GM23338 (cell line): Measurements from ENCODE around the gene CLSTN2.

Experiments
- CREB1 ChIP-seq: fragments of 250-450 bp; sonication (Bioruptor Pico); IDR thresholded peaks from 2 replicates; pipeline ENCODE4 v1.5.0; 2020; ENCODE audit warnings: low read depth, mild to moderate bottlenecking, moderate library complexity
- EZH2phosphoT487 ChIP-seq: fragments of 200-600 bp; sonication (generic); IDR thresholded peaks from one replicate; pipeline ENCODE4 v1.8.1; 2018; ENCODE audit warnings: antibody characterized with exemption; ENCODE audit not compliant: unreplicated experiment
- JUNB ChIP-seq: IDR thresholded peaks from one replicate; pipeline ENCODE4 v1.6.1; 2016; ENCODE audit warnings: antibody characterized with exemption; ENCODE audit not compliant: unreplicated experiment
- POLR2AphosphoS5 ChIP-seq: IDR thresholded peaks from 2 replicates; pipeline ENCODE4 v1.6.1; 2016; ENCODE audit warnings: antibody characterized with exemption, low read depth
- REST ChIP-seq: IDR thresholded peaks from one replicate; pipeline ENCODE4 v1.6.1; 2018; ENCODE audit warnings: antibody characterized with exemption; ENCODE audit not compliant: unreplicated experiment
- STAT1 ChIP-seq: IDR thresholded peaks from one replicate; pipeline ENCODE4 v1.6.1; 2016; ENCODE audit warnings: antibody characterized with exemption; ENCODE audit not compliant: unreplicated experiment
- ZNF114 ChIP-seq: fragments of 250-450 bp; sonication (Bioruptor Pico); IDR thresholded peaks from 2 replicates; pipeline ENCODE4 v1.5.0; 2020; ENCODE audit warnings: mild to moderate bottlenecking, moderate library complexity
- TF ChIP-seq, protein P1 (sequence below), 2 experiments: fragments of 200-600 bp in 1 of 2; sonication (generic) in 1 of 2; conservative IDR thresholded peaks; 2 replicates each; pipeline versions ENCODE4 v1.5.1 to v1.6.1; 2016 to 2017; ENCODE audit warnings: antibody characterized with exemption in 2 of 2, low read depth in 2 of 2, mild to moderate bottlenecking in 2 of 2, moderate library complexity in 1 of 2
- TF ChIP-seq, protein P2 (sequence below): IDR thresholded peaks from 2 replicates; pipeline ENCODE4 v1.6.1; 2016; ENCODE audit warnings: antibody characterized with exemption

DNA sequence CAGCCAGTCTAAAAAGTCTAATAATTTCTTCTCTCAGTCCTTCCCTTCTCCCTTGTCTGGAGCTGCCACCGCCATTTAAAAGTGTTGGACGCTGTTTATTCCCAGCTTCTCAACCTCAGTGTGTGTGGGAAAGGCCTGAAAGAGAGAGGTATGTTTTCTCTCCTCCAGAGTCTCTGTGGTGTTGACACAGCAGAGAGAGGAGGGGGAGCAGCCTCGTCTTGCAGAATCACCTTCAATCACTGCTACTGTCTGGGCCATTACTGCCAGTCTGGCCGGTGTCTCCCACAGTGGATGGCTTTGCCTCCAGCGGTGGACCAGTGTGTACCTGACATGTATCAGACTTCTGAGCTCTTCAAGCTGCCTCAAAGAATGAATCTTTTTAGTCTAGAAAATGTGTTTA is 641.5 kb downstream of the CLSTN2 start:
- TF ChIP-seq, protein P1, sequence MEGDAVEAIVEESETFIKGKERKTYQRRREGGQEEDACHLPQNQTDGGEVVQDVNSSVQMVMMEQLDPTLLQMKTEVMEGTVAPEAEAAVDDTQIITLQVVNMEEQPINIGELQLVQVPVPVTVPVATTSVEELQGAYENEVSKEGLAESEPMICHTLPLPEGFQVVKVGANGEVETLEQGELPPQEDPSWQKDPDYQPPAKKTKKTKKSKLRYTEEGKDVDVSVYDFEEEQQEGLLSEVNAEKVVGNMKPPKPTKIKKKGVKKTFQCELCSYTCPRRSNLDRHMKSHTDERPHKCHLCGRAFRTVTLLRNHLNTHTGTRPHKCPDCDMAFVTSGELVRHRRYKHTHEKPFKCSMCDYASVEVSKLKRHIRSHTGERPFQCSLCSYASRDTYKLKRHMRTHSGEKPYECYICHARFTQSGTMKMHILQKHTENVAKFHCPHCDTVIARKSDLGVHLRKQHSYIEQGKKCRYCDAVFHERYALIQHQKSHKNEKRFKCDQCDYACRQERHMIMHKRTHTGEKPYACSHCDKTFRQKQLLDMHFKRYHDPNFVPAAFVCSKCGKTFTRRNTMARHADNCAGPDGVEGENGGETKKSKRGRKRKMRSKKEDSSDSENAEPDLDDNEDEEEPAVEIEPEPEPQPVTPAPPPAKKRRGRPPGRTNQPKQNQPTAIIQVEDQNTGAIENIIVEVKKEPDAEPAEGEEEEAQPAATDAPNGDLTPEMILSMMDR (conservative IDR thresholded peaks at IDR 0.05; ENCODE audit: low read depth in 2 of 2), result no peak
- no peak for TF ChIP-seq ZNF114
- TF ChIP-seq POLR2AphosphoS5, result no peak
- TF ChIP-seq EZH2phosphoT487, result no peak
- TF ChIP-seq STAT1, result no peak
- no peak for TF ChIP-seq REST
- TF ChIP-seq JUNB, result no peak
- TF ChIP-seq CREB1 (CRISPR knock-in tag), result no peak
- TF ChIP-seq, protein P2, sequence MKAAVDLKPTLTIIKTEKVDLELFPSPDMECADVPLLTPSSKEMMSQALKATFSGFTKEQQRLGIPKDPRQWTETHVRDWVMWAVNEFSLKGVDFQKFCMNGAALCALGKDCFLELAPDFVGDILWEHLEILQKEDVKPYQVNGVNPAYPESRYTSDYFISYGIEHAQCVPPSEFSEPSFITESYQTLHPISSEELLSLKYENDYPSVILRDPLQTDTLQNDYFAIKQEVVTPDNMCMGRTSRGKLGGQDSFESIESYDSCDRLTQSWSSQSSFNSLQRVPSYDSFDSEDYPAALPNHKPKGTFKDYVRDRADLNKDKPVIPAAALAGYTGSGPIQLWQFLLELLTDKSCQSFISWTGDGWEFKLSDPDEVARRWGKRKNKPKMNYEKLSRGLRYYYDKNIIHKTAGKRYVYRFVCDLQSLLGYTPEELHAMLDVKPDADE, result no peak
